HepG2 (cell line): ENCODE data around the gene CTSA. TPM values are rescaled to one million over a fixed set of nuclear protein-coding genes. Genes with fewer than 3 reads are reported as not detected.
A peak's percentile ranks its signal among the peaks of the same experiment; 100 is the strongest.

ENCODE experiments used
- DRAP1 ChIP-seq: IDR thresholded peaks from 2 replicates; pipeline ENCODE4 v1.6.1; 2016; ENCODE audit warnings: missing genetic modification reagents, missing compliant biosample characterization
- HNRNPH1 ChIP-seq: fragments of 200-400 bp; formaldehyde crosslinking; optimal IDR thresholded peaks from 2 replicates; pipeline ENCODE3; 2017; ENCODE audit warnings: mild to moderate bottlenecking, low read depth, low read length
- NBN ChIP-seq: fragments of 450-650 bp; conservative IDR thresholded peaks from 2 replicates; pipeline ENCODE4 v1.6.1; 2017
- NCOA1 ChIP-seq: sonication (generic); formaldehyde crosslinking; IDR thresholded peaks from 2 replicates; pipeline ENCODE4 v1.9.0; 2021; ENCODE audit warnings: missing genetic modification reagents
- NR2F2 ChIP-seq: IDR thresholded peaks from 2 replicates; pipeline ENCODE4 v1.6.1; 2012; ENCODE audit warnings: low read depth, inconsistent platforms, borderline replicate concordance
- PAWR ChIP-seq: sonication (generic); formaldehyde crosslinking; IDR thresholded peaks from 2 replicates; pipeline ENCODE4 v1.4.0; 2020; ENCODE audit warnings: missing genetic modification reagents, mild to moderate bottlenecking, borderline replicate concordance
- TRAFD1 ChIP-seq: sonication (generic); formaldehyde crosslinking; IDR thresholded peaks from 2 replicates; pipeline ENCODE4 v1.5.1; 2020; ENCODE audit warnings: missing genetic modification reagents, mild to moderate bottlenecking, borderline replicate concordance
- ZC3H4 ChIP-seq: sonication (generic); formaldehyde crosslinking; IDR thresholded peaks from 2 replicates; pipeline ENCODE4 v1.4.0; 2020; ENCODE audit warnings: missing genetic modification reagents, borderline replicate concordance
- ZEB1 ChIP-seq: IDR thresholded peaks from 2 replicates; pipeline ENCODE4 v1.6.1; 2012; ENCODE audit warnings: mild to moderate bottlenecking, low read depth, inconsistent platforms; ENCODE audit not compliant: insufficient replicate concordance
- ZNF224 ChIP-seq: sonication (generic); formaldehyde crosslinking; IDR thresholded peaks from 2 replicates; pipeline ENCODE4 v1.5.0; 2020; ENCODE audit warnings: mild to moderate bottlenecking, missing genetic modification reagents
- ZNF382 ChIP-seq: sonication (generic); formaldehyde crosslinking; IDR thresholded peaks from 2 replicates; pipeline ENCODE4 v1.5.0; 2020; ENCODE audit warnings: missing genetic modification reagents, mild to moderate bottlenecking, borderline replicate concordance
- ZNF619 ChIP-seq: sonication (generic); formaldehyde crosslinking; IDR thresholded peaks from 2 replicates; pipeline ENCODE4 v1.4.0; 2020; ENCODE audit warnings: mild to moderate bottlenecking, missing genetic modification reagents
- ZNF737 ChIP-seq: sonication (generic); formaldehyde crosslinking; IDR thresholded peaks from 2 replicates; pipeline ENCODE4 v1.5.0; 2020; ENCODE audit warnings: missing genetic modification reagents, mild to moderate bottlenecking, borderline replicate concordance
- ZSCAN5A ChIP-seq: sonication (generic); formaldehyde crosslinking; IDR thresholded peaks from 2 replicates; pipeline ENCODE4 v1.8.0; 2022; ENCODE audit warnings: mild to moderate bottlenecking, missing genetic modification reagents, borderline replicate concordance
- polyA plus RNA-seq, 8 experiments: library from polyadenylated mRNA; depleted of rRNA in 3 of 8; stranded (reverse) in 7 of 8; unstranded in 1 of 8; fragments of >200 nt; fragmentation: Illumina TruSeq in 4 of 8; extraction: Trizol in 4 of 8; gene quantifications; 2 replicates each; pipeline versions ENCODE4 v1.2.1 to v1.2.3, GENCODE V29; 2011 to 2016; ENCODE audit warnings: low read depth in 4 of 8, missing spikeins in 1 of 8, mixed read lengths in 1 of 8; ENCODE audit not compliant: insufficient read depth in 1 of 8
- total RNA-seq, 5 experiments: library from RNA; depleted of rRNA; stranded (reverse); fragments of >200 nt; fragmentation: Illumina TruSeq; extraction: Trizol; gene quantifications; 2 replicates each; pipeline ENCODE4 v1.2.3, GENCODE V29; 2016; ENCODE audit warnings: low read depth in 1 of 5
- TF ChIP-seq, protein P1 (sequence below), 2 experiments: sonication (generic) in 1 of 2; formaldehyde crosslinking in 1 of 2; IDR thresholded peaks; 2 replicates each; pipeline versions ENCODE4 v1.6.1 to v1.9.0; 2014 to 2022; ENCODE audit warnings: antibody characterized with exemption in 1 of 2, borderline replicate concordance in 1 of 2, inconsistent platforms in 1 of 2, low read depth in 1 of 2, missing genetic modification reagents in 1 of 2
- TF ChIP-seq, protein P2 (sequence below): IDR thresholded peaks from 2 replicates; pipeline ENCODE4 v1.6.1; 2016; ENCODE audit warnings: low read depth

CTSA gene
- total and polyA plus RNA-seq, 2 of the 13 experiments (the other 11 are each of a cell fraction or from before 2014, with no cell fraction given): 202 to 231 TPM

DNA sequence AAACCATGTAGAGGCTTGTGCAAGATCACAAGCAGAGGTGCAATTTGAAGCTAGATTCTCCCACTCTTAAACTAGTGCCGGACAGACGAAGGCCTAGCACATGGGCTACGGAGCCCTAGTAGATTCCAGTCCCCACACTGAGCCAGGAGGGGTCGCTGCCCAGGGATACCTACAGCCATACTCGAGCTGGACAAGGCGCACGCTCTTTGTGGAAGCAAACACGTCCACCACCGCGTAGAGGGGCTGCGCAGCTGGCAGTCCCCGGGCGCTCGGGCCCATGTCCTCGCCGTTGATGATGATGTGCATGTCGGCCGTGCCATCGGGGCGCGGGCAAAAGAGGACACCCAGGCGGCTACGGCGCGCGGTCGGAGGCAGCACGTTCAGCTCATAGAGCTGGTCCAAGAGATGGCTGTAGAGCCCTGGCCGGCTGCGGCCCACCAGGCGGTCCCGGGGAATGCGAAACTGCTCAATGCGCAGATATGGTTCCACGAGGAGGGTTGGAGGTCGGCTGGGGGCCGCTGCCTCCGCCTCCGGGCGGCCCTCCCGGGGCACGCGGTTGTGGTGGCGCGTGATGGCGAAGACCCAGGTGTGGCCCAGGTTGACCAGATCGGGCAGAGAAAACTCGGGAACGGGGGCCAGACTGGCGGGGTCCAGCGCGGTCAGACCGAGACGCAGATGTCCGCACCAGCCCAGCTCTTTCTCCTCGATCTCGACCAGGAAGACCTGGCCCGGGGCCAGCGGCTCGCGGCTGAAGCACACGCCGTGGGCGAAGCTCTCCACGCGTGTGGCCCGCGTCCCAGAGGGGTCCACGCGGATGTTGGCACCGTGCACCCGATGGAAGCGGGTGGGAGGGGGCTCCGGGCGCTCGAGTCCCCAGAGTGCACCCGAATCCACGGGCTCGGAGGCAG is 804 bp upstream of the CTSA start (continued):
- TF ChIP-seq, protein P1, sequence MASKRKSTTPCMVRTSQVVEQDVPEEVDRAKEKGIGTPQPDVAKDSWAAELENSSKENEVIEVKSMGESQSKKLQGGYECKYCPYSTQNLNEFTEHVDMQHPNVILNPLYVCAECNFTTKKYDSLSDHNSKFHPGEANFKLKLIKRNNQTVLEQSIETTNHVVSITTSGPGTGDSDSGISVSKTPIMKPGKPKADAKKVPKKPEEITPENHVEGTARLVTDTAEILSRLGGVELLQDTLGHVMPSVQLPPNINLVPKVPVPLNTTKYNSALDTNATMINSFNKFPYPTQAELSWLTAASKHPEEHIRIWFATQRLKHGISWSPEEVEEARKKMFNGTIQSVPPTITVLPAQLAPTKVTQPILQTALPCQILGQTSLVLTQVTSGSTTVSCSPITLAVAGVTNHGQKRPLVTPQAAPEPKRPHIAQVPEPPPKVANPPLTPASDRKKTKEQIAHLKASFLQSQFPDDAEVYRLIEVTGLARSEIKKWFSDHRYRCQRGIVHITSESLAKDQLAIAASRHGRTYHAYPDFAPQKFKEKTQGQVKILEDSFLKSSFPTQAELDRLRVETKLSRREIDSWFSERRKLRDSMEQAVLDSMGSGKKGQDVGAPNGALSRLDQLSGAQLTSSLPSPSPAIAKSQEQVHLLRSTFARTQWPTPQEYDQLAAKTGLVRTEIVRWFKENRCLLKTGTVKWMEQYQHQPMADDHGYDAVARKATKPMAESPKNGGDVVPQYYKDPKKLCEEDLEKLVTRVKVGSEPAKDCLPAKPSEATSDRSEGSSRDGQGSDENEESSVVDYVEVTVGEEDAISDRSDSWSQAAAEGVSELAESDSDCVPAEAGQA (IDR thresholded peaks at IDR 0.05; ENCODE audit: low read depth): no peak
- TF ChIP-seq, protein P1 (CRISPR knock-in tag; IDR thresholded peaks at IDR 0.05; ENCODE audit: borderline replicate concordance): no peak
- TF ChIP-seq TRAFD1 (no peak; the same call in 1 of the 2 replicates), NR2F2 (no peak), PAWR (CRISPR knock-in tag) (no peak), NCOA1 (CRISPR knock-in tag) (0 out of 2 replicates have a peak, but pooled peaks have one; percentile 13), ZNF224 (CRISPR knock-in tag) (peak; percentile 7; the same call in 1 of the 2 replicates), DRAP1 (CRISPR knock-in tag) (peak; percentile 79), NBN (no peak), ZC3H4 (CRISPR knock-in tag) (no peak; the same call in none of the 2 replicates), ZNF382 (CRISPR knock-in tag) (no peak), ZEB1 (no peak), HNRNPH1 (no peak), ZSCAN5A (CRISPR knock-in tag) (peak; percentile 4; the same call in 1 of the 2 replicates), ZNF737 (CRISPR knock-in tag) (no peak), ZNF619 (CRISPR knock-in tag) (peak; percentile 89; the same call in 1 of the 2 replicates)
- TF ChIP-seq, protein P2, sequence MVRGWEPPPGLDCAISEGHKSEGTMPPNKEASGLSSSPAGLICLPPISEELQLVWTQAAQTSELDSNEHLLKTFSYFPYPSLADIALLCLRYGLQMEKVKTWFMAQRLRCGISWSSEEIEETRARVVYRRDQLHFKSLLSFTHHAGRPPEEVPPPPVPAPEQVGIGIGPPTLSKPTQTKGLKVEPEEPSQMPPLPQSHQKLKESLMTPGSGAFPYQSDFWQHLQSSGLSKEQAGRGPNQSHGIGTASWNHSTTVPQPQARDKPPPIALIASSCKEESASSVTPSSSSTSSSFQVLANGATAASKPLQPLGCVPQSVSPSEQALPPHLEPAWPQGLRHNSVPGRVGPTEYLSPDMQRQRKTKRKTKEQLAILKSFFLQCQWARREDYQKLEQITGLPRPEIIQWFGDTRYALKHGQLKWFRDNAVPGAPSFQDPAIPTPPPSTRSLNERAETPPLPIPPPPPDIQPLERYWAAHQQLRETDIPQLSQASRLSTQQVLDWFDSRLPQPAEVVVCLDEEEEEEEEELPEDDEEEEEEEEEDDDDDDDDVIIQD (CRISPR knock-in tag): peak; percentile 85
